Activated CD8-positive, alpha-beta memory T cell treated with anti-CD3 and anti-CD28 coated beads for 36 hours (primary cell): ENCODE data around the gene TNRC18. TPM values are rescaled to one million over a fixed set of nuclear protein-coding genes. Genes with fewer than 3 reads are reported as not detected.

ENCODE experiments used
- total RNA-seq, 2 experiments: library from RNA; stranded (reverse); gene quantifications; one replicate each; pipeline ENCODE4 v1.2.3, GENCODE V29; 2021

TNRC18 gene
- total RNA-seq, 2 experiments from 2014 or later = 42.4 to 44.2 TPM

Other genes with a start within 250 kb of the TNRC18 start
- 10 to 100 TPM; 49.9 to 54.0 TPM for gene WIPI2, start 233.6 kb downstream of the TNRC18 start, total RNA-seq
- under 1 TPM; 0.17 to 0.25 TPM for gene SLC29A4, start 140.9 kb downstream of the TNRC18 start, total RNA-seq
- 10 to 100 TPM; 13.9 to 16.3 TPM for gene FBXL18, start 90.0 kb upstream of the TNRC18 start, total RNA-seq
- gene ACTB, start 106.8 kb upstream of the TNRC18 start, total RNA-seq = 1,000 to 10,000 TPM; 7,189 to 7,469 TPM
- gene FSCN1, start 169.0 kb upstream of the TNRC18 start, total RNA-seq = 1 to 10 TPM; 4.1 to 4.5 TPM